ENCODE data around the gene CCDC172. TPM values are rescaled to one million over a fixed set of nuclear protein-coding genes. Genes with fewer than 3 reads are reported as not detected.
"Not testable (repeated sequence)": the region's sequence is repeated elsewhere in the genome, so short reads cannot be mapped to it uniquely, and the experiment has no call there.

The CCDC172 gene
- total RNA-seq, 1 donor from 2014 or later, result not detected

DNA sequence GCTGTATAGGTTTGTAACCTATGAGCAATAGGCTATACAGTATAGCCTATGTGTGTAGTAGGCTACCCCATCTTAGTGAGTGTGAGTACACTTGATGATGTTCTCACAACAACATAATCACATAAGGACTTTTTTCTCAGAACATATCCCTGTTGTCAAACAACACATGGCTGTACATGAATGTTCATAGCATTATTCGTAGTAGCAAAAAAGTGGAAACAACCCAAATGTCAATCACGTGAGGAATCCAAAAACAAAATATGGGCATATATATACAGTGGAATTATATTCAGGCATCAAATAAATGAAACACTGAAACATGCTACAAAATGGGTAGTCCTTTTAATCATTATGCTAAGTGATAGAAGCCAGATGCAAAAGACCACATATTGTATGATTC lies 31.1 kb downstream of the CCDC172 start:
- H3K27me3 Mint-ChIP-seq (ENCODE audit: low read depth), result no peaks in the 10 kb centered on the region
- no peaks in the 10 kb centered on the region for H3K9me3 Mint-ChIP-seq
- H3K4me3 Mint-ChIP-seq (ENCODE audit: low read depth), result no peak overlapping the region
- no peaks in the 10 kb centered on the region for H3K4me1 Mint-ChIP-seq (ENCODE audit: low read depth)
- no peaks in the 10 kb centered on the region for H3K36me3 Mint-ChIP-seq (ENCODE audit: low read depth)
- no peak overlapping the region for H3K27ac Mint-ChIP-seq
- DNase-seq (ENCODE audit: low spot score), result no peak
- intact Hi-C loops (cut with micrococcal nuclease), result no loop called here

DNA sequence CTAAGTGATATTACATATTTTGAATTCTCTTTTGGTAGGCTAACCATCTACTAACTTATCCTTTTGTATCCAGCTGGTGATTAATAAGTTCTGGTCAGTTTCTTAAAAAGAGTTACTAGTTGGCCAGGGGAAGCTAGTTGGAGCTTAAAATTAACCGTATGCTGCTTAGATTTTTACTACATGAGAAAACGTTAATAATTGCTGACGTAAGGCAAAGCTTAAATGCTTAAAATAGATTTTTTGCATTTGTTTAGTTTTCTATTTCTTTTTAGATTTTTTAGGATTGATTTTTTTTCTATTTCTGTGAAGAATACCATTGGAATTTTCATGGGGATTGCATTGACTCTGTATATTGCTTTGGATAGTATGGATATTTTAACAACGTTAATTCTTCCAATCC lies 32.6 kb downstream of the CCDC172 start:
- H3K27ac Mint-ChIP-seq, result no peak overlapping the region
- H3K36me3 Mint-ChIP-seq (ENCODE audit: low read depth), result no peaks in the 10 kb centered on the region
- no peak for DNase-seq (ENCODE audit: low spot score)
- no peak overlapping the region for H3K4me3 Mint-ChIP-seq (ENCODE audit: low read depth)
- H3K27me3 Mint-ChIP-seq (ENCODE audit: low read depth), result no peaks in the 10 kb centered on the region
- H3K9me3 Mint-ChIP-seq, result no peaks in the 10 kb centered on the region
- no peaks in the 10 kb centered on the region for H3K4me1 Mint-ChIP-seq (ENCODE audit: low read depth)
- intact Hi-C loops (cut with micrococcal nuclease), result no loop called here

DNA sequence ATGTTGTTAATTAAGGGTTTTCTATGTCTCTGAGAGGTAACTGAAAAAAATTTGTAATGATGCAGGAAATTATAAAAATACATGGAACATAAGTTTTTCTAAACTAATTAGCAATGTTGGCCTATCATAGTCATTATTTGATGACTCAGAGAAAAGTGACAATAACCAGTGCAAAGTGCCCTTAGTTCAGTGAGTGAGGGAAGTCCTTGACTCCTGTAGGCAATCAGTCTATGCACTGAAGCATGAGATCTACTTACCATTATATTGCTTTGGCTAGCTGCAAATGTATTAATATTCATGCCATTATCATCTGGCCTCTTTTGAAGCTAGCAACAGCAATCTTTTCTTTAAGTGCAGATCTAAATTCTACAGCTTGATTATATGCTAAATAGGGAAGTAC lies 40.6 kb downstream of the CCDC172 start:
- Mint-ChIP-seq H3K4me1 (ENCODE audit: low read depth) (no peaks in the 10 kb centered on the region), H3K27me3 (ENCODE audit: low read depth) (no peaks in the 10 kb centered on the region), H3K4me3 (ENCODE audit: low read depth) (no peak overlapping the region), H3K9me3 (no peaks in the 10 kb centered on the region), H3K27ac (no peak overlapping the region), H3K36me3 (ENCODE audit: low read depth) (no peaks in the 10 kb centered on the region)
- DNase-seq (ENCODE audit: low spot score), result no peak
- intact Hi-C loops (cut with micrococcal nuclease), result no loop called here

DNA sequence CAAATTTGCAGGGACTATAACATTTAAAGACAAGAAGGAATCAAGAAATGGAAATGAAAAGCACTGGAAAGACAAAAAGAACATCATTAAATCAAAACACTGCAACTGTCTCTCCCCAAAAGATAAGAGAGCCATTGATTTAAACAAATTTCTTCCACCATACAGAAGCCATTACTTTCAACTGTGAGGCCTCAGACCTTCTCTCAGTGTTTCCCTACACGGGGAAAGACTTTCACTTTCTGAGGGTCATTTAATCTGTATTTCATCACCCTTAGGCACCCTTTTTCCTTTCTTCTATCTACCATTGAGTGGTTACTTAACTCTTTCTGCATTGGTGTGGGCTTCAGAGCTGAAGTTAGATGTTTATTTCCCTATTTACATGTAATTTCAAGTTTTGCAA lies 47.5 kb downstream of the CCDC172 start:
- Mint-ChIP-seq H3K4me1 (ENCODE audit: low read depth) (no peaks in the 10 kb centered on the region), H3K27me3 (ENCODE audit: low read depth) (no peaks in the 10 kb centered on the region), H3K36me3 (ENCODE audit: low read depth) (no peaks in the 10 kb centered on the region), H3K4me3 (ENCODE audit: low read depth) (no peak overlapping the region), H3K9me3 (no peaks in the 10 kb centered on the region), H3K27ac (no peak overlapping the region)
- intact Hi-C loops (cut with micrococcal nuclease), result no loop called here
- no peak for DNase-seq (ENCODE audit: low spot score)

DNA sequence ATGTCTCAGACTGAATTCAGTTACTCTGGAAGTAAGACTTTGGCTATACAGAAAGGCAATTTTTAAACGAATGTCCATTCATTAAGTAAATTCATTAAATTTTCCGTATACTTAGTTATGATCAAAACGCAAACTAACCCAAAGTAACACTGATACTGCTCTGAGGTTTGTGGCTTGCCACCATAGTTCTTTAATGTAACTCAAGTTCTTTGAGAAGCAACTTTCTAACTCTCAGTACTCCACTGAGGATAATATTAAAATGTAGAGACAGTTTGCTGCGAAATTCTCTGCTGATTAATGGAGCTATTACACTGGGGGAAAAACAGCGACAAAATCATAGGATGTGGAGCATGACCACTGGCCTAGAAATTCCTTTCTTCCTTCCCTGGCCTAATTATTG lies 58.0 kb downstream of the CCDC172 start:
- H3K27me3 Mint-ChIP-seq (ENCODE audit: low read depth), result no peaks in the 10 kb centered on the region
- H3K4me3 Mint-ChIP-seq (ENCODE audit: low read depth), result no peak overlapping the region
- intact Hi-C loops (cut with micrococcal nuclease), result loop anchor here (10.0 kb wide), 2 partner anchors 587 to 1207 kb away; no protein-coding TSS in a partner anchor
- DNase-seq (ENCODE audit: low spot score), result no peak
- no peaks in the 10 kb centered on the region for H3K4me1 Mint-ChIP-seq (ENCODE audit: low read depth)
- no peaks in the 10 kb centered on the region for H3K36me3 Mint-ChIP-seq (ENCODE audit: low read depth)
- H3K27ac Mint-ChIP-seq, result no peak overlapping the region
- no peaks in the 10 kb centered on the region for H3K9me3 Mint-ChIP-seq

DNA sequence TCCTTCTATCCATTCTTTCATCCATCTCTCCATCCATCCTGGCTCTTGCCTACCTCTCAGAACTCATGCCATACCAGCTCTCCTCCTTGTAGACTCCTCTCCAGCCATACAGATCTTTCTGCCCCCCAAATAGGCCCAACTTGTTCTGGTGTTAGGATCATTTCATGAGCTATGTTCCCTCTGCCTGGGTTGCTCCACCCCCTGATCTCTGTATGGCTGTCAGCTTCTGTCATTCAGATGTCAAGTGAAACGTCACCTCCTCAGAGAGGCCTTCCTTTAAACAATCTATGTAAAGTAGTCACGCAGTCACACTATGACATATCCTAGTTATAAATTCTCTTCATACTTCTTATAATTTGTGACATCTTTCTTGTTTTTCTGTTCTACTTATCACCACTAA lies 61.1 kb downstream of the CCDC172 start:
- no peak for DNase-seq (ENCODE audit: low spot score)
- H3K27me3 Mint-ChIP-seq (ENCODE audit: low read depth), result no peaks in the 10 kb centered on the region
- no peaks in the 10 kb centered on the region for H3K9me3 Mint-ChIP-seq
- intact Hi-C loops (cut with micrococcal nuclease), result loop anchor here (5.0 to 10.0 kb wide), 3 partner anchors 591 to 1211 kb away; no protein-coding TSS in a partner anchor
- no peaks in the 10 kb centered on the region for H3K4me1 Mint-ChIP-seq (ENCODE audit: low read depth)
- H3K36me3 Mint-ChIP-seq (ENCODE audit: low read depth), result no peaks in the 10 kb centered on the region
- H3K4me3 Mint-ChIP-seq (ENCODE audit: low read depth), result no peak overlapping the region
- no peak overlapping the region for H3K27ac Mint-ChIP-seq

DNA sequence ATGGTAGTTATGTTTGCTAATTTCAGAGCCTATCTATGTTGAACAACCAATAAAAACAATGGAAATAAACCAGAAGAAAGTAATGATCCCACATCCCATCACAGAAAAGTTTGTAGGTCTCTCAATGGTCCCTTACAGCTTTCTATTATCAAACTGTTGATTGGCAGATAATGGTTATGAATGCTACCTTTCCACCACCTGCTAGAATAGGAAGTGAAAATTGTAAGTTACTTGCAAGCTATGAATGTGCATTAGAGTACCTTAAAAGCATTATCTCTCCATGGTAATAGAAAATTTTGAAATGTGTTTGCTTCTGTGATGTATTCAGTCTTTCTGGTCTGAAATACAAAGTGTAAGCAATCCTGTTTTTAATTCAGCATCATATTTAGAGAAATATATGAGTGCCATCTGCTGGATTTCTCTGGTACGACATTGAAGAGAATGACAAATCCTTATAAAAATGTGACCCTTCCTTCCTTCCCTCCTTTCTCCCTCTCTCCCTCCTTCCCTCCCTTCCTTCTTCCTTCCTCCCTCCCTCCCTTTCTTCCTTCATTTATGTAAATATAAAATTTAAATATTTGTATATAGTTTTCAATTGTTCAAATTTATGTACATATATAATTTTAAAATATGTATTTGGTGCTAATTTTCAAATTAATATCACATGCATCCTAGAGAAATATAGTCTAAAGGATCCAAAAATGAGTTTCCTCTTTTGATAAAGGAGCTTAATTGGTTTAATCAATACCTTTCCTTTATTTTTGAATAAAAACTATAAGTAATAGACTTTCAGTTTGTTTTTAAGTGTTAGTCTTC lies 62.0 kb downstream of the CCDC172 start:
- H3K4me3 Mint-ChIP-seq (ENCODE audit: low read depth), result no peak overlapping the region
- intact Hi-C loops (cut with micrococcal nuclease), result loop anchor here (2.0 to 10.0 kb wide), 4 partner anchors 591 to 1211 kb away; no protein-coding TSS in a partner anchor
- no peaks in the 10 kb centered on the region for H3K27me3 Mint-ChIP-seq (ENCODE audit: low read depth)
- no peaks in the 10 kb centered on the region for H3K4me1 Mint-ChIP-seq (ENCODE audit: low read depth)
- DNase-seq (ENCODE audit: low spot score), result no peak
- no peaks in the 10 kb centered on the region for H3K9me3 Mint-ChIP-seq
- H3K36me3 Mint-ChIP-seq (ENCODE audit: low read depth), result no peaks in the 10 kb centered on the region
- H3K27ac Mint-ChIP-seq, result no peak overlapping the region

DNA sequence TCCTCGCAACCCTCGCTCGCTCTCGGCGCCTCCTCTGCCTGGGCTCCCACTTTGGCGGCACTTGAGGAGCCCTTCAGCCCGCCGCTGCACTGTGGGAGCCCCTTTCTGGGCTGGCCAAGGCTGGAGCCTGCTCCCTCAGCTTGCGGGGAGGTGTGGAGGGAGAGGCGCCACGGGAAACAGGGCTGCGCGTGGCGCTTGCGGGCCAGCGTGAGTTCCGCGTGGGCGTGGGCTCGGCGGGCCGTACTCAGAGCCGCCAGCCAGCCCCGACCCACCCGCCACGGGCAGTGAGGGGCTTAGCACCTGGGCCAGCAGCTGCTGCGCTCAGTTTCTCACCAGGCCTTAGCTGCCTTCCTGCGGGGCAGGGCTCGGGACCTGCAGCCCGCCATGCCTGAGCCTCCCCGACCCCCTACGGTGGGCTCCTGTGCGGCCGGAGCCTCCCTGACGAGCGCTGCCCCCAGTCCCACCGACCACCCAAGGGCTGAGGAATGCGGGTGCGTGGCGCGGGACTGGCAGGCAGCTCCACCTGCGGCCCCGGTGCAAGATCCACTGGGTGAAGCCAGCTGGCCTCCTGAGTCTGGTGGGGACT lies 69.1 kb downstream of the CCDC172 start:
- H3K27ac Mint-ChIP-seq; DNase-seq (ENCODE audit: low spot score); intact Hi-C loops (cut with micrococcal nuclease); H3K4me3 Mint-ChIP-seq (ENCODE audit: low read depth); H3K4me1 Mint-ChIP-seq (ENCODE audit: low read depth); H3K36me3 Mint-ChIP-seq (ENCODE audit: low read depth); H3K9me3 Mint-ChIP-seq; H3K27me3 Mint-ChIP-seq (ENCODE audit: low read depth): not testable (repeated sequence)

DNA sequence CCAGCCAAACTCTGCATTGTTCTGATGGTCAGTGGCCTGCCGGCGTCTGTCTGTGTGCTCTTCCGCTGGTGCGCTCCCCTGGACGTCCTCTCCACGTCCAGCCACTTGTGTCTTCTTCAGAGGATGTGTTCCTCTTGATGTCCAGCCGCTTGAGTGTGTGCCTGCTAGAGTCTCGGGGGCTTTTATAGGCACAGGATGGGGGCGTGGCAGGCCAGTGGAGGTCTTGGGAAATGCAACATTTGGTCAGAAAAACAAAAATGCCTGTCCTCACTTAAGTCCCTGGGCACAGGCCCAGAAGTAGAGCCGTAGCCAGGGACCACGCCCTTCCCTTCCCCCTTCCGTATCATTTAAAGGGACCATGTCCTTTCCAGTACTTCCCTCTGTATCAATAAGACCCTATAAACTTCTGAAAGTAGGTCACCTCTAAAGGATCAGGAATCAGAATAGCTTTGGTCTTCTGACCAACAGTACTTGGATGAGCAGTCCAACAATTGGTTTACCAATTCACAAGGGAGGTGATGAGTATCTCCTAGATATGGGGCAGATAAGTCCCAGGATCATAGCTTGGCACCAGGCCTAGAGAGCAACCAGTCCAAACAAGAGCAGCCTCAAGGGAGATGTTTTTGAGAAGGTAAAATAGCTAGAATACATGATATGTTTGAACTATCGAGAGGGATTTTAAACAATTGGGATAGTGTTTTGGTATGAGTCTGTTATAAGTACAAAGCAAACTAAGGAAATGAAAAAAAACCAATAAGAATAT lies 71.2 kb downstream of the CCDC172 start:
- Mint-ChIP-seq H3K4me3 (ENCODE audit: low read depth) (no peak overlapping the region), H3K36me3 (ENCODE audit: low read depth) (no peaks in the 10 kb centered on the region), H3K4me1 (ENCODE audit: low read depth) (no peaks in the 10 kb centered on the region), H3K9me3 (no peaks in the 10 kb centered on the region), H3K27ac (no peak overlapping the region), H3K27me3 (ENCODE audit: low read depth) (no peaks in the 10 kb centered on the region)
- intact Hi-C loops (cut with micrococcal nuclease), result no loop called here
- DNase-seq (ENCODE audit: low spot score), result no peak

DNA sequence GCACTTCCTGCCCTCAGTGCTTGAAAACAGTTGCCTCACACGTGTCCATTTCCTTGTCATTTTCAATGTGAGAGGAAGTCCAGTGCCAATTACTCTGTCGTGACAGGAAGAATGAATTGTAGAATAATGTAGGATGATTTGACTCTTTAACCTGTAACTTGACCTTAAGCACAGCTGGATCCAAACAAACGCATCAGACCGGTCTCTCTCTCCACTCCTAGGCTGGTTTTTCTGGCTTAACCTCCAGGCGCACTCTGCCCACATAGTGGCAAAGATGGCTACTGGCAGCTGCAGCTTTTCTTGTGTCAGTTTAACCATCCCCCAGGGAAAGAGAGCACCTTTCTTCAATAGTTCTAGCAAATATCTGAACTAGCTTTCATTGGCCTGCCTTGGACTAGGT lies 74.0 kb downstream of the CCDC172 start:
- no peaks in the 10 kb centered on the region for H3K36me3 Mint-ChIP-seq (ENCODE audit: low read depth)
- H3K4me1 Mint-ChIP-seq (ENCODE audit: low read depth), result no peaks in the 10 kb centered on the region
- no peak overlapping the region for H3K4me3 Mint-ChIP-seq (ENCODE audit: low read depth)
- intact Hi-C loops (cut with micrococcal nuclease), result no loop called here
- no peak for DNase-seq (ENCODE audit: low spot score)
- no peaks in the 10 kb centered on the region for H3K27me3 Mint-ChIP-seq (ENCODE audit: low read depth)
- no peak overlapping the region for H3K27ac Mint-ChIP-seq
- no peaks in the 10 kb centered on the region for H3K9me3 Mint-ChIP-seq

DNA sequence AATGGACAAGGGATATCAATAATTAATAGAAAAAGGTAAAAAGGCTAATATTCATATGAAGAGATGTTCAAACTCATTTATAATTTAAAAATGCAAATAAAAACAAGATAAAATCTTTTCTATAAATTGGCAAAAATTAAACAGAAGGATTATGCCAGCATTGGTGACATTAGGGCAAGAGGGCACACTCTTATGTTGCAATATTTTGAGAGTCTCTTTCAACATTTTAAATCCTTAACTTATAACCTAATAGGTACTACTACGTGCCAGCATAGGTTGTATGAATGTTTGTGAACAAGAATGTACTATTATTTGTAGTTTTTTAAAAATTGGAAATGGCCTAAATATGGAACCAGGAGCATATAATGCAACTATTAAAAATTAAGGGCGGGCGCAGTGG lies 78.6 kb downstream of the CCDC172 start:
- Mint-ChIP-seq H3K4me1 (ENCODE audit: low read depth) (no peaks in the 10 kb centered on the region), H3K4me3 (ENCODE audit: low read depth) (no peak overlapping the region), H3K27ac (no peak overlapping the region), H3K36me3 (ENCODE audit: low read depth) (no peaks in the 10 kb centered on the region), H3K27me3 (ENCODE audit: low read depth) (no peaks in the 10 kb centered on the region), H3K9me3 (no peaks in the 10 kb centered on the region)
- intact Hi-C loops (cut with micrococcal nuclease), result no loop called here
- DNase-seq (ENCODE audit: low spot score), result no peak

DNA sequence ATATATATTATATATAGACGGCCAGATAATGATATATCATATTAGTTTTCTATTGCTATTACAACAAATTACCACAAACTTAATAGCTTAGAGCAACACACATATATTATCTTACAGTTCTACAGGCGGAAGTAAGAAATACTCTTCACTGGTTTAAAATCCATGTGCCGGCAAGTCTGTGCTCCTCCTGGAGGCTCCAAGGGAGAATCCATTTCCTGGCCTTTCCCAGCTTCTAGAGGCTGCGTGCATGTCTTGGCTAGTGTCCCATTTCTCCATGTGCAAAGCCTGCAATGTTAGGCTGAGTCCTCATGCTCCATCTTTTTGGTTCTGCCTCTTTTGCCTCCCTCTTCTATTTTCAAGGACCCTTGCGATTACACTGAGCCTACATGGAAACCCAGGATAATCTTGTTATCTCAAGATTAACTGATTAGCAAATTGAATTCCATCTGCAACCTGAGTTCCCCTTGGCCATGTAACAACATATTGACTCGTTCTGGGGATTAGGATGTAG lies 79.5 kb downstream of the CCDC172 start:
- Mint-ChIP-seq H3K27ac (no peak overlapping the region), H3K27me3 (ENCODE audit: low read depth) (no peaks in the 10 kb centered on the region), H3K4me1 (ENCODE audit: low read depth) (no peaks in the 10 kb centered on the region), H3K36me3 (ENCODE audit: low read depth) (no peaks in the 10 kb centered on the region), H3K4me3 (ENCODE audit: low read depth) (no peak overlapping the region), H3K9me3 (no peaks in the 10 kb centered on the region)
- no peak for DNase-seq (ENCODE audit: low spot score)
- intact Hi-C loops (cut with micrococcal nuclease), result no loop called here

DNA sequence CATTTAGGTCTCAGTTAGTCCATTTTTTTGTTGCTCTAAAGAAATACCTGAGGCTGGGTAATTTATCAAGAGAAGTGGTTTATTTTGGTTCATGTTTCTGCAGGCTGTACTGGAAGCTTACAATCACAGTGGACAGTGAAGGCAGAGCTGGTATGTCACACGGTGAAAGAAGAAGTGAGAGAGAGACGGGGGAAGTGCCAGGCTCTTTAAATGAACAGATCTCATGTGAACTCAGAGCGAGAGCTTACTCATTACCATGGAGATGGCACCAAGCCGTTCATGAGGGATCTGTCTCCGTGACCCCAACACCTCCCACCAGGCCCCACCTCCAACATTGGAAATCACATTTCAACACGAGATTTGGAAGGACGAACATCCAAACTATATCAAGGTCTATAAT lies 84.5 kb downstream of the CCDC172 start:
- H3K9me3 Mint-ChIP-seq, result no peaks in the 10 kb centered on the region
- intact Hi-C loops (cut with micrococcal nuclease), result no loop called here
- H3K27ac Mint-ChIP-seq, result no peak overlapping the region
- H3K27me3 Mint-ChIP-seq (ENCODE audit: low read depth), result no peaks in the 10 kb centered on the region
- no peaks in the 10 kb centered on the region for H3K4me1 Mint-ChIP-seq (ENCODE audit: low read depth)
- no peaks in the 10 kb centered on the region for H3K36me3 Mint-ChIP-seq (ENCODE audit: low read depth)
- H3K4me3 Mint-ChIP-seq (ENCODE audit: low read depth), result no peak overlapping the region
- DNase-seq (ENCODE audit: low spot score), result no peak
